Measurements from ENCODE around the gene METTL9.

- TF ChIP-seq CTCF (IDR thresholded peaks at IDR 0.05), result no peak
- TF ChIP-seq ZFX (IDR thresholded peaks at IDR 0.05; ENCODE audit: borderline replicate concordance), result no peak
Measured at GRCh38 chr16:21683184-21683583, 83.8 kb downstream of the METTL9 start.
